Thyroid gland (tissue), 4 donors: ENCODE results near the gene CLASP1. TPM values are rescaled to one million over a fixed set of nuclear protein-coding genes. Genes with fewer than 3 reads are reported as not detected.
"Not testable (repeated sequence)": the region's sequence is repeated elsewhere in the genome, so short reads cannot be mapped to it uniquely, and the experiment has no call there.

ENCODE experiments used
- DNase-seq, 2 donors: peaks; one replicate each; pipeline ENCODE4 v3.0.0-alpha.2; 2019
- H3K27ac ChIP-seq, 3 donors: fragments of 200-600 bp; sonication (generic); 1 replicate in 2 of 3; 2 replicates in 1 of 3; pipeline ENCODE4 v1.5.1; 2016 to 2019; ENCODE audit warnings: mild to moderate bottlenecking in 1 of 3, moderate library complexity in 1 of 3
- H3K27me3 ChIP-seq: fragments of 200-600 bp; sonication (generic); one replicate; pipeline ENCODE4 v1.5.1; 2019
- H3K36me3 ChIP-seq, 2 donors: fragments of 200-600 bp; sonication (generic); one replicate each; pipeline ENCODE4 v1.5.1; 2016 to 2019
- H3K4me1 ChIP-seq, 2 donors: fragments of 200-600 bp; sonication (generic); one replicate each; pipeline ENCODE4 v1.5.1; 2017 to 2019
- H3K4me3 ChIP-seq, 3 donors: fragments of 200-600 bp; sonication (generic); replicated peaks in 1 of 3; 1 replicate in 2 of 3; 2 replicates in 1 of 3; pipeline ENCODE4 v1.5.1; 2016; ENCODE audit warnings: mild to moderate bottlenecking in 1 of 3
- H3K9me3 ChIP-seq: fragments of 200-600 bp; sonication (generic); one replicate; pipeline ENCODE4 v1.5.1; 2017
- CTCF ChIP-seq, 6 experiments: fragments of 200-600 bp in 3 of 6; fragments of 450-650 bp in 3 of 6; sonication (generic) in 3 of 6; IDR thresholded peaks; one replicate each; pipeline ENCODE4 v1.5.1; 2016 to 2019; ENCODE audit warnings: antibody characterized with exemption in 6 of 6, mild to moderate bottlenecking in 2 of 6, inconsistent platforms in 1 of 6, moderate library complexity in 1 of 6
- POLR2A ChIP-seq, 2 donors: fragments of 450-650 bp; IDR thresholded peaks; one replicate each; pipeline ENCODE4 v1.6.1; 2017; ENCODE audit warnings: antibody characterized with exemption in 2 of 2, mild to moderate bottlenecking in 2 of 2, moderate library complexity in 1 of 2
- WGBS, 2 donors: methylation state at CpG; one replicate each; pipeline ENCODE4 v1.1.5; 2017; 5-methylcytosine and 5-hydroxymethylcytosine counted together
- intact Hi-C: fragments of 100-400 bp; cut with DNase I; formaldehyde crosslinking; loops from one replicate; pipeline ENCODE4 v1.15.1; 2023
- total RNA-seq, 4 donors: library from RNA; depleted of rRNA; stranded (reverse); fragments of >200 nt; gene quantifications; one replicate each; pipeline ENCODE4 v1.2.3, GENCODE V29; 2016

The CLASP1 gene
- total RNA-seq, 4 donors from 2014 or later, result 69.3 to 110 (median 98.3) TPM

GRCh38 chr2:121386102-121386501, 263.2 kb downstream of the CLASP1 start:
- no peaks in the 10 kb centered on the region for H3K4me1 ChIP-seq
- H3K36me3 ChIP-seq, result peaks cover 18 to 25% of the 10 kb centered on the region in 2 donors
- no peak for DNase-seq
- H3K27ac ChIP-seq, result no peak overlapping the region
- TF ChIP-seq POLR2A (IDR thresholded peaks at IDR 0.05), result no peak
- TF ChIP-seq CTCF (IDR thresholded peaks at IDR 0.05), result no peak
- H3K9me3 ChIP-seq, result no peaks in the 10 kb centered on the region
- H3K4me3 ChIP-seq, result no peak overlapping the region
- no peaks in the 10 kb centered on the region for H3K27me3 ChIP-seq
- intact Hi-C loops, result no loop called here

DNA sequence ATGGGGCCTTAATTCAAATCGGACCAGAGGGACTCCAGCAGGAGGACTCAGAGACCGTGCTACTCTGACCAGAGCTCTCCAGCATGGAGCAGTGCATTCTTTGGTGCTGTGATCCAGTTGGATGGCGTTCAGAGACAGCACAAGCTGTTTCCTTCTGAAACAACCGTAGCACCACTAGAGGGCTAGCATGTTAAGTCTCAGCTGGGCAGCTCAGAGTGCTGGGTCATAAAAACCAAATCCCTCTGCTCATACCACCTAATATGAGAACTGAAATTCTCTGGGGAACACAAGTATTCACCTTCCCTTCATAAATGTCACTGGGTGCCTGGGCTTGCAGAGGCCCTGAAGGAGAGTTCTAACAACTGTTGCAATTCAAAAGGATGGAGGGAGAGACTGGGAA, 266.5 kb downstream of the CLASP1 start:
- Histone ChIP-seq H3K27me3 (no peaks in the 10 kb centered on the region), H3K27ac (no peak overlapping the region), H3K9me3 (no peaks in the 10 kb centered on the region), H3K4me1 (no peaks in the 10 kb centered on the region), H3K36me3 (peaks cover 18 to 27% of the 10 kb centered on the region in 2 donors), H3K4me3 (no peak overlapping the region)
- WGBS, 2 donors, result 92 to 93% methylated on average over 3 to 4 of the region's 4 CpGs
- no peak for DNase-seq
- TF ChIP-seq CTCF (IDR thresholded peaks at IDR 0.05) (no peak), POLR2A (IDR thresholded peaks at IDR 0.05) (no peak)
- intact Hi-C loops, result no loop called here

GRCh38 chr2:121377646-121378045, 271.6 kb downstream of the CLASP1 start:
- no peaks in the 10 kb centered on the region for H3K9me3 ChIP-seq
- intact Hi-C loops, result no loop called here
- DNase-seq, result no peak
- TF ChIP-seq POLR2A (IDR thresholded peaks at IDR 0.05), result no peak
- no peak for TF ChIP-seq CTCF (IDR thresholded peaks at IDR 0.05)
- no peak overlapping the region for H3K27ac ChIP-seq
- H3K4me1 ChIP-seq, result peaks cover 4 to 10% of the 10 kb centered on the region in 2 donors
- no peak overlapping the region for H3K4me3 ChIP-seq
- peaks cover 0 to 19% of the 10 kb centered on the region in 2 donors for H3K36me3 ChIP-seq
- 81 to 89% methylated on average over 5 of the region's 5 CpGs for WGBS, 2 donors
- no peaks in the 10 kb centered on the region for H3K27me3 ChIP-seq

DNA sequence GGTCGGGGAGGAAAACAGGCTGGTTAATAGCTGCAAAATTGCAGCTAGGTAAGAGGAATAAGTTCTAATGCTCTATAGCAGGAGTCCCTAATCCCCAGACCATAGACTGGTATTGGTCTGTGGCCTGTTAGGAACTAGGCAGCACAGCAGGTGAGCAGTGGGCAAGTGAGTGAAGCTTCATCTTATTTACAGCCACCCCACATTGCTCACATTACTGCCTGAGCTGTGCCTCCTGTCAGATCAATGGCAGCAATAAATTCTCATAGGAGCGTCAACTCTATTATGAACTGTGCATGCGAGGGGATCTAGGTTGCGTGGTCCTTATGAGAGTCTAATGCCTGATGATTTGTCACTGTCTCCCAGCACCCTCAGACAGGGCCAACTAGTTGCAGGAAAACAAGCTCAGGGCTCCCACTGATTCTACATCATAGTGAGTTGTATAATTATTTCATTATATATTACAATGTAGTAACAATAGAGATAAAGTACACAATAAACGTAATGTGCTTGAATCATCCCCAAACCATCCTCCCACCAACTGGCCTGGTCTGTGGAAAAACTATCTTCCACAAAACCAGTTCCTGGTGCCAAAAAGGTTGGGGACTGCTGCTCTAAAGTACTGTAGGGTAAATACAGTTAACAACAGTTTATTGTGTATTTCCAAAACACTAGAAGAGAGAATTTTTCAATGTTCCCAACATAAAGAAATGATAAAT, 272.6 kb downstream of the CLASP1 start:
- H3K4me3 ChIP-seq, result no peak overlapping the region
- DNase-seq, result no peak
- no peak for TF ChIP-seq POLR2A (IDR thresholded peaks at IDR 0.05)
- TF ChIP-seq CTCF (IDR thresholded peaks at IDR 0.05), result no peak
- no peaks in the 10 kb centered on the region for H3K27me3 ChIP-seq
- WGBS, 2 donors, result 91 to 98% methylated on average over 5 of the region's 5 CpGs
- H3K4me1 ChIP-seq, result peaks cover 4 to 10% of the 10 kb centered on the region in 2 donors
- no peaks in the 10 kb centered on the region for H3K9me3 ChIP-seq
- intact Hi-C loops, result no loop called here
- H3K27ac ChIP-seq, result peak overlapping the region in 1 of 3 donors; percentile 59
- H3K36me3 ChIP-seq, result peaks cover 0 to 9% of the 10 kb centered on the region in 2 donors

- Histone ChIP-seq H3K4me1 (peaks cover 4 to 10% of the 10 kb centered on the region in 2 donors), H3K4me3 (no peak overlapping the region), H3K9me3 (no peaks in the 10 kb centered on the region), H3K36me3 (peaks cover 0 to 7% of the 10 kb centered on the region in 2 donors), H3K27me3 (no peaks in the 10 kb centered on the region), H3K27ac (peak overlapping the region in 2 of 3 donors; percentile 59 to 64)
- WGBS, 2 donors, result 91 to 93% methylated on average over 3 of the region's 3 CpGs
- intact Hi-C loops, result no loop called here
- peak in 1 of 2 donors; percentile 11 for TF ChIP-seq POLR2A (IDR thresholded peaks at IDR 0.05)
- no peak for TF ChIP-seq CTCF (IDR thresholded peaks at IDR 0.05)
- no peak for DNase-seq
Observed at GRCh38 chr2:121375621-121376159, 273.6 kb downstream of the CLASP1 start.

GRCh38 chr2:121374412-121375075, 274.7 kb downstream of the CLASP1 start:
- DNase-seq, intact Hi-C loops, H3K4me3 ChIP-seq, H3K36me3 ChIP-seq, H3K9me3 ChIP-seq, H3K27me3 ChIP-seq, H3K27ac ChIP-seq: not testable (repeated sequence)
- peaks cover 4 to 10% of the 10 kb centered on the region in 2 donors for H3K4me1 ChIP-seq
- 87 to 88% methylated on average over 4 to 5 of the region's 5 CpGs for WGBS, 2 donors
